GM19455 (cell line): ENCODE results near the gene PRKCA.

Experiments
- ATAC-seq: cut with Tn5 transposase; IDR thresholded peaks from one replicate; pipeline ENCODE4 v1.9.1; 2021; ENCODE audit not compliant: unreplicated experiment

The PRKCA gene

DNA sequence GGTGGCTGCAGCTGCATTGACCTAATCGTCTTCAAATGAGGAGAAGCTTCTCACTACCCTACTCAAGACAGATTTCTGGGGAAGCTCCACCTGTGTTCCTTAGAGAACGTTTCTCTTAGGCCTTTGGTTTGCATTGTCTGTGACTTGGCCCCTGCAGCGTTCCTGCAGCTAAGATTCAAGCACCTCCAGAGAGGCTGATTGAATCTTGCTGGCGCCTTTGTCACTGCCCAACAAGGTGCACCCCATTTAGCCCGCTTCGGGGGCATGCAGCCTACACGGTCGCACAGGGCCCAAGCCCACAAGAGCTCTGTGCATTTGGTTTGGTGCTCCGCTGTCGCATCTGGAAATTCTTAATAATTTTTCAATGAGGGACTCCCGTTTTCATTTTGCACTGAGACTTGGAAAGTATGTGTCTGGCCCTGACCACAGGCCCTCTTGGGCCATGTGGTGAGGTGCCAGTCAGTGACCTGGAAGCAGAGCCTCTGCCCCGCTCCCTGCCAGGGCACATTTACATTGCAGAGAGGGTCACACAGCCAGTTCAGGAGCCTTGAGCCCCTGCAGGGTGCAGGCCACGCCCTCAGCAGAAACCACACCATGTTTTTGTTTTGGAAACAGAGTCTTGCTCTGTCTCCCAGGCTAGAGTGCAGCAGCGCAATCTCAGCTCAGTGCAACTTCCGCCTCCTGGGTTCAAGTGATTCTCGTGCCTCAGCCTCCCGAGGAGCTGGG is 481.4 kb downstream of the PRKCA start:
- ATAC-seq, result no peak

DNA sequence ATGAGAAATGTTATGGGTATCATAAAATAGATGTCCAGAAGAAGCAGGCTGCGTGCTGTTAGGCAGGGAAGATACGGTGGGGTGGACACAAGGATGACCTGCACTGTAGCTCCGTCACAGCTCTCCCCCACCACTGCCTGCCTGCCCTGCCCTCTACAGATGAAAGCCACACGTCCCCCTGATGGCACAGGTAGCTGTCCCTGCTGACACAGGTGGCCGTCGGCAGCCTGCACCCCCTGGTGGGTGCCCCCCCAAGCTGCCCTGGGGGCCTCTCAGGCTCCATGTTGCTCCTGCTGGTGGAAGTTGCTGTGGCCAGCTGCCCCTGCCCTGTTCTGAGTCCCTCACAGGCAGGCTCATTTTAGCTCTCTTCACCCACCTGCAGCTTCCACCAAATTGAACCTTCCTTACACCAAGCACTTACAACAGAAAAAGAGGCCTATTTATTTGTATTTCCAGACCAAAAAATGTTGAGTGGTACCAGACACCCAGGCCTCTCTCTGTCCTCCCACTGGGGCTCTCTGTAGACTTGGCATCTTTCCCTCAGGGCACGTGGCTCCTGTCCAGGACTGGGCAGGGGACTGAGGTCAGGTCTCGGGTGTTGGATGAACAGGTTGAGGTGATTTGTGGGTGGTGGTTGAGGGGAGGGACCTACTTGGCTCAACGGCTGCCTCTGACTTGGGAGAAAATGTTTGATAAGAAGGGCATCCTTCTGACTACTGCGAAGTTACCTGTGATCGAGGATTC is 482.4 kb downstream of the PRKCA start:
- no peak for ATAC-seq

DNA sequence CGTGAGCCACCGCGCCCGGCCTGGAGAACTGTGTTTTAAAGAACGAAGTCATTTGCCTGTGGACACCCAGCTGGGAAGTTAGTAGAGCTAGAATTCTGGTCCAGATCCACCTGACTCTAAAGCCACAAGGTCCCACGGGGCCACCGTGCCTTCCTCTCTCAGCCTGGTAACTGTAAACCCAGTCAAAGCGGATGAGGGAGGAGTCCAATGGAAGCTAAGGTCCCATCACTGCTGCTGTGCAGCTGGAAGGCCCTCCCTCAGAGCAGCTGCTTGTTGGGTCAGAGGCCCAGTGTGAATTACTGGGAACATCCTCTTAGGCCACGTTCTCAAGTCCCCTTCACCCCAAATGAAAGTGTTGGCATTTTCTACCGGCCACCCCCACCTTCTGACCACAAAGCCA is 483.7 kb downstream of the PRKCA start:
- no peak for ATAC-seq

DNA sequence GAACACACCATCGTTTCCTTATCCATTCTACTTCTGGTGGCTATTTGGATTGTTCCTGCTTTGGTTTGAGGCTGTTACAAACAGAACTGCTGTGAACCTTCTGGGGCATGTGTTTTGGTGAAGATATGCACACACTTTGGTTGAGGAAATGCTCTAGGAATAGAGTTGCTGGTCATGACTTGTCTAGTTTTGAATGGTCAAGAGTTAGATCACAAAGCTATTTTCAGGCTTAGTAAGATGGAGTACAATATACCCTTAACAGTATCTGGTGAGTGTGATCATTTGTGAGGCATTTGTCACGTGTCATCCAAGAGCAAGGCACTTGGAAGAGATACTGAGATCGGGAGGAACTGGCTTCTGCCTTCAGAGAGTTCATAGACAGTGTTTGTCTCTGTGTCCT is 485.5 kb downstream of the PRKCA start:
- ATAC-seq, result no peak

DNA sequence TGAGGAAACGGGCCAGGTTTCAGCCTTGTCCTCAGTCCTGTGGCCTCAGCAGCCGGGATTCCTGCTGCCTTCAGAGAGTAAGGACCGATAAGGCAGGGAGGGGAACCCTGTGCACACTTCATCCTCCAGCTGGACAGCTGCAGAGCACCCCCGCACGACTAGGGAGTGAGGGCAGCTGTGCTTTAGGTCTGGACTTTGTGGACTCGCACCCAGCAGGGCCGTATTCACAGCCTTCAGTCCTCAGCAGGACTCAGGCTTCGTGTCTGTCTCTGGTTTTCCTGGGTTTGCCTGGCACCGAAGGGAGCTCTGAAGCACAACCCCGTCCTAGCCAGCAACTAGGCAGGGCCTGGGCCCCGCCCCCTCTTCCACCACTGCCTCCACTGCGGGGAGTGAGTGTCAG is 486.7 kb downstream of the PRKCA start:
- no peak for ATAC-seq

DNA sequence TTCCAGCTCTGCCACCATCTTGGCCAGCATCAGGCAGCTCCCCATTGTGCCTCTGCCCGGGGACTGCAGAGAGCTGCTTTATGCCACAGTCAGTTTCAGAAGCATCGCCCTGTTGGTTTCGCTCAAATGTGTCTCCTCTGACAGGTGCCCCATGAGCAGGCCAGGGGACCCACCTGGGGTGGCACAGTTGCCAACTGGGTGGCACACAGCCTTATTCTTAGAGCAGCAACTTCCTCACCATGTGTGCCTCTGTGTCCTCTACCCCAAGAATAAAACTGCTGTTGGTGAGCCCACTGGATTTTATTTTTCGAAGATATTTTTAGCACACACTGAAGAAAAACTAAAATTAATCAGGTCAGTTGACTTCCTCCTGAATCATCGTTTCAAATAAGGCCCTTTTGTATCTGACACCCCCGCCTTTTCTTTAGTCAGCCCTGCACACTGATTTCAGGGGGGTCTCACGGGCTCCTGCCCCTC is 487.6 kb downstream of the PRKCA start:
- no peak for ATAC-seq

DNA sequence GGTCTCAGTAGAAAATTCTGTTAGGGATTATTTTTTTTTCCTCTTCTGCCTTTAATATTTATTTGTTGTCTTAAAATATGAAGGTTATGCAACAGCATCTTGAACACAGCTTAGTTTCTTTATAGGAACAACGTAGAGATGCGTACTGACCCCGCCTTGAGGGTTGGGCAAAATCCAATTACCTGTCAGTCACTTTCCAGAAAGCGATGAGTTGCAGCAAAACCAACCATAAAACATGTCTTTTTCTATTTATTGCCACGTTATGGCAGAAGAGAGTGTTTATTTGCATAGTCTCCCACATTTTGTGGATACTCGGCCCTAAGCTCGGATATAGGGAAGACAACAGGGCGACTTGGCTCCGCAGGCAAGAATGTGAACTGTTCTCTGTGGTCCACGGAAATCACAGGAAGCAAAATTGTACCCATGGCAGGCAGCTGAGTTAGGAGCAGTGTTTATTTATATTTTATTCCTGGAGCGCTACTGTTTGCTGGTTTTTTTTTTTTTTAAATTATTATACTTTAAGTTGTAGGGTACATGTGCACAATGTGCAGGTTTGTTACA is 488.2 kb downstream of the PRKCA start:
- ATAC-seq, result no peak

DNA sequence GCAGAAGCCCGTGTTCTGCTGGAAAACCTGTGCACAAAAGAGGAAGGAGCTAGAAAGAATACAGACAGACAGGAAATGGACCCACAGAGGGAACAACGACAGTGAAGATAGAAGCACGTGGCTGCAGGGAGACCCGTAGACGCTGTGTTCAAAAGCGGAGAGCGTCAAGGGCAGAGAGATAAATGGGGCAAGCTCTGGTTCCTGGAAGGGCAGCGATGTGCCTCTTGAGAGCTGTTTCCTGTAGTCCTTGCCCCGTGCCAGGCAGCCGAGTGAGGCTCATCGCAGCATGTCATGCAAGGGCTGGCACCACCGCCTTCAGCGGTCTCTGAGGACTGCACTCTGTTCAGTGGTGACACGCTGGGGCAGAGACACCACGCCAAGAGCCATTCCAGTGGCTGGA is 488.9 kb downstream of the PRKCA start:
- no peak for ATAC-seq

DNA sequence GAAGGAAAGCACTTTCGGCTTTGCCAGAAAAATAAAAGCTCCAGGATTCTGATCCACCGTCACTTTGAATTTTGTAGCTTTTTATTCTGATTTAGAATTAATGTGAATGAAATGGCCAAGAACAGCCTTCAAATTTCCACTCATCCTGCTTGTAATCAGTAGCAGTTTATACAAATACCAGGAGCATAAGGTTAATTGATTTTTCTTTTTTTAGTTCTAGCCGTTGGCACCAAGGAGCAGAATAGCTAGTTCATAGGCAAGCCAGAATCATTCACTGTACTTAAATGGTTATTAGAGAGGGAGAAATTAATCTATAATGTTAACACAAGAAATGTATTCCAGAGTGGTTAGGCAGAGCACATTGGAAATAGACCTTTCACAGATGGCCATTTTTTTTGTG is 491.4 kb downstream of the PRKCA start:
- ATAC-seq, result no peak

DNA sequence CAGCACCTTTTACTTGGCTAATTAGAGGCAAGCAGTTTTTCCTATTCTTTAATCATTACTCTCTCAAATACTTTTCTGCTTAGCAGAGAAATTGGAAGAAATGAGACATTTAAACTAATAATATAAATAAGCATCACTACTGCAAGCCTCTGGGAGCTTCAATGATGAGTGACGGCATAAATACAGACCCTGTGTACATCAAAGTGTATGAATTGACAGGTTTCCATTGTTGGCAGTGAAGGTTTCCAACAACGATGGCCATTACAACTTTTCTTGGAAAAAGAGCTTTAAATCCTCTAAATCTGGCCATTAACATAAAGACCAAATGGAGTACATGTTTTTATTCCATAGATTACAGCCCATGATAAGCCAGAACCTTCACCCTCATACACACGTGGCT is 493.1 kb downstream of the PRKCA start:
- no peak for ATAC-seq

DNA sequence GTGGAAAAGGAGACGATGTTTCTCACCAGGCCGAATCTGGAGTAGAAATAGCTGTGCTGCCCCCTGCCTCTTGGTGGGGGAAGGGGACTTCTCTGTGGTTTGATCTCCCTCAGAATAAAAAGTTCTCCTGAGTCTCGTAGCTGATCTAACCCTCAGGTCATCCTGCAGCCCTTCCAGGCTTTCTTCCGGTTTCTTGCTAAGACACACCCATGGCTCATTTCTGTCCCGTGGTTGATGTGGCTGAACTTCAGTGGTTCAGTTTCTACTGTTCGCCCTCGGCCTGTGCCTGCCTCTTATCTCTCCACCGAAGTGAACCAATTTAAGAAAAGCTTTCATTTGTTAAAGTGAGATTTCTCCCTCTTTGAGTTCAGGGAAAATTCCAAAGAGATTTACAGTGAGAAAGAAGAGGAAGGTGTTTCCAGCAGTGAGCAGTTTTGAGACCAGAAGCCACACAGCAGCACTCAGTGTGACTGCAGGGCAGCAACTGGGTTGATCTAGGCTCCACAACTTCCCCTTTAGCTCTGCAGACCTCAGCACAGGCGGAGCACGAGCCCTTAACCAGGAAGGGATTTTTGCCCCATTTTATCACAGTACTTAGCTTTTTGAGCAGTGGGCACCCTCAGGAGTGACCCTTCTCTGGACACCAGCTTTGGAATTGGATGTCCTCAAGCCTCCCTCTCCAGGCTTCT is 497.6 kb downstream of the PRKCA start:
- no peak for ATAC-seq

DNA sequence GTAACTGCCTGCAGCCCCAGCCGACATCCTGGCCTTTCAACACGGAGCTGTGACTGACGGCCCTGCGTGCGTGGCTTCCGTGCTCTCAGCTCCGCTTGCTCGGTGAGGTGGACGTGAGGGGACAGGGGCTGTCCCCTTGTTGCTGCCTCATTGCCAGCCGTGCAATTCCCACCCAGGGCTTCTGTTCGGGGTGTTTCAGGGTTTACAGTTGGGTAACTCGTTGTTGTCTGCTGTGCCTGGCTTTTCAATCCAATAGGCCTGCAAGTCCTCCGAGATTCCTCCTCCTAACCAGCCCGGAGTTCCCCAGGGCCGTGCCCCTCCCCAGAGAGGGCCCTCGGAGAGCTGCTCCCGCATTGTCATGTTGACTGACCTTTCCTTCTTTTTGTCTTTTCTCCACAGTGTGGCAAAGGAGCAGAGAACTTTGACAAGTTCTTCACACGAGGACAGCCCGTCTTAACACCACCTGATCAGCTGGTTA is 501.1 kb downstream of the PRKCA start:
- no peak for ATAC-seq

DNA sequence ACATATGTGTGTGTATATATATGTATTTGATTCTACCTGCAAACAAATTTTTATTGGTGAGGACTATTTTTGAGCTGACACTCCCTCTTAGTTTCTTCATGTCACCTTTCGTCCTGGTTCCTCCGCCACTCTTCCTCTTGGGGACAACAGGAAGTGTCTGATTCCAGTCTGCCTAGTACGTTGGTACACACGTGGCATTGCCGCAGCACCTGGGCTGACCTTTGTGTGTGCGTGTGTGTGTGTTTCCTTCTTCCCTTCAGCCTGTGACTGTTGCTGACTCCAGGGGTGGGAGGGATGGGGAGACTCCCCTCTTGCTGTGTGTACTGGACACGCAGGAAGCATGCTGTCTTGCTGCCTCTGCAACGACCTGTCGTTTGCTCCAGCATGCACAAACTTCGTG is 503.2 kb downstream of the PRKCA start:
- ATAC-seq, result no peak

DNA sequence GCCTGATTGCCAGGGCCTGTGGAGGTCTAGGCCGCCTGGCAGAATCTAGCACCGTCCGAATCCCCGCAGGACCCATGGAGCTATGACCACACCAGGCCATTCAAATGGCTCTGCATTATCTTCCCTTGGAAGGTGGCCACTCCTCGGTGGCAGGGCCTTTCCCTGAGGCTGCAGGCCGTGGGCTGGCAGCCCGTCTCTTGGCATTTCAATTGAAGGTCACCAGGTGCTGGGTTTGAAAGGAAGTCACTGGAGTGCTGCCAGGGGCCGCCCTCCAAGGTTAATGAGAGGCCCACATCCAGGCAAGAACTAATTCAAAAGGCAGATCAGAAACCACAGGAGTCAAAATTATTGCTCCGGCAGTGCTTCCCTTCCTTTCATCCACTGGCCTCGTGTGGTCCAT is 504.8 kb downstream of the PRKCA start:
- no peak for ATAC-seq

DNA sequence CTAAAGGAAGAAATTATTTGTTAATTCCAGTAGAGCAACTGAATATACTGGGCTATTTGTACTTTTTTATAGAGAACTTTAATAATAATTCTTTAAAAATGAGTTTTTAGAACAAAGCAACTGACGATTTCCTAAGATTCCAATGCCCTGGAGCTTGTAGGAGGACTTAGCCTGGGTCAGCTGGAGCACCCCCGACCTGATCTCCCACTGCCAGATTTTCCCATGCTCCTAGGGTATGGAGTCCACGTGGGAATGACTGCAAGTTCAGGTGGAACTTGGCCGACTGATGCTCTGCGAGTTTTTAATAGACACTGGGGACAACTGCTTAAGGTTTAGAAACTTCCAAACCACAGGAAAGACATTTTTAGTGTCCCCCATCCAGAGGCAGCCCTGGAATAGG is 507.0 kb downstream of the PRKCA start:
- ATAC-seq, result no peak

DNA sequence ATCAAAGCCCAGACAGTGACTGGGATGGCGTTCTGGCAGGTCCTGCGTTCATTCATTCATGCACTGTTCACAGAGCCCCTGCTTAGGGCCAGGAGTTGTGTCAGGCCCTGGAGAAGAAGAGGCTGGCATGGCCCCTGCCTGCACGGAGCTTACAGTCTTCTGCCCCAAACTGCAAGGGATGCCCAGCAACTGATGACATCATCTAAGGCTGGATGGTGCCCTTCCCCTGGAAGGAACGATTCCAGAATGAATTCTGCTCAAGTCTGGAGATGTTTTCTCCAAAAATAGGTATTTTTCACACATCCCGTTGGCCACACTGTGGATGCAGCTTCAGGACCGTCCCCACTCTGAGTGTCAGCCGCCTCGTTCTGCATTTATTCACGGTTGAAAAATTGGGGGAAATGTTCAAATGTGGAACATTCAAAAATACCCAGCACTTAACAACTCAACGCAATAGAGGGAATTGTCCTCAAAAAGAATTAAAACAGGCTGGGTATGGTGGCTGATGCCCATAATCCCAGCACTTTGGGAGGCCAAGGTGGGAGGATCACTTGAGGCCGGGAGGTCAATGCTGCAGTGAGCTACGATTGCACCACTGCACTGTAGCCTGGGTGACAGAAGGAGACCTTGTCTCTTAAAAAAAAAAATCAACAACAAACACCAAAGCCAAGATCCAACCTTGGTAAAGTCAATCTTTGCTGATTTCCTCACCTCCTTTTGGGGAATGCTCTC is 508.7 kb downstream of the PRKCA start:
- ATAC-seq, result no peak

DNA sequence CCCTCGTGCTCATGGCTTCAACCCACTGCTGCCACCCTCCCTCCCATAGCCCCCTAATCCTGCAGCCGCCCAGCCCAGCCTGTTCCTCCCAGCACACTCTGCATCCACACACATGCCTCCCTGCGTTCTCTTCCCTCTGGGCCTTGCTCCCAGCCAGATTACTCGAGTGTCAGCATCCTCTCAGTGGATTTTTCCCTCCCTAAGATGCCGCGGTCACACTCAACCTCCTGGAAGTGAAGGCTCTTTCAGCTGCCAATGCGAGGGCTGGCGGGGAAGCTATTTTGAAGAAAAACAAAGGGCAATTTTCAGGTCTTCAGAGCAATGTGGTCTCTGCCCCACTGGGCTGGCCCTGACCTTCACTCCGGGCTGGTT is 509.3 kb downstream of the PRKCA start:
- no peak for ATAC-seq

DNA sequence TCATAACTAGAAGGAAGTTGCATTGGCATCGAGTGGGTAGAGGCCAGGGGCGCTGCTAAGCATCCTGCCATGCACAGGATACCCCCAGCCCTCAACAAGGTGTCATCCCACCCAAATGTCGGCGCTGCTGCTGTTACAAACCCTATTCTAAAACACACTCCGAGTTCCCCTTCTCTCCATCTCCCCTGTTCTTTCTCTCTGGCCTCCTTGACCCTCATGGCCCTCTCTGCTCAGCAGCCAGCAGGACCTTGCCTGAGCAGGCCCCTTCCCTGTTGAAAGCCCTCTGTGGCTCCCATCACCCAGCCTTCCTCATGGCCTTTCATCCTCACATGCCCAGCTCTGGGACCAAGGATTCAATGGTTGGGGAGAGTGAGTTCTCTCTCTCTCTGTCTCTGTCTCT is 510.2 kb downstream of the PRKCA start:
- ATAC-seq, result no peak

DNA sequence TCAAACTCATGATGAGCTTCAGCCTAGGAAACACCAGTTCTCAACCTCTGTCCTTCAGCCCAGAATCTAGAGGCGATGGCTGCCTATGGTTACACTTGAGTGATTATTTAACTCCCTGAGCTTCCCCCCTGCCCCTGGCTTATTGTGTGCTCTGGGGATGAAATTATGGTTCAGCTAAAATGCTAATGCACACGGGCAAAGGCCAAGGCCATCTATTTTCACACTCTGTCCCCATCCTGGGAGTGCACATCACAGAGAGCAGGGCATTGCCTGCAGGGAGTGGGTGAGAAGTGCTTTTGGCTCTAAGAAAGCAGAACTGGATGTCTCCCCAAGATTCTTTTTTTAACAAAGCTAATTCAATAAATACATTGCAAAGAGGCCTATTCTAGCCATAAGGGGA is 510.9 kb downstream of the PRKCA start:
- ATAC-seq, result no peak

DNA sequence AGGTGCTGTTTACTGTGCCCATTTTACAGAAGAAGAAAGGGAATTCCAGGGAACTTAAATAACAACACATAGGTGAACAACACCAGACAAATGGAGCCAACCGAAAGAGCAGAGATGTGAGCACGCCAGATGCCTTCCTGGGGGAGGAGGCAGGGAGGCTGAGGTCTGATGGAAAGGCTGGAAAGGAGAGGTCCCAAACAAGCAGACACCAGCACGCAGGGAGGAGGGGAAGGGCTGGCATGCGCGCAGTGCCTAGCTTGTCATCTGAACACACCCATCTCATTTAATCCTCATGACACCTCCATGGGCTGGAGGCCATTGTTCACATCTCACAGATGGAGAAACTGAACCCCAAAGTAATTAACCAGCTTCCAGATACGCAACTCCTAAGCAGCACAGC is 511.6 kb downstream of the PRKCA start:
- ATAC-seq, result no peak

DNA sequence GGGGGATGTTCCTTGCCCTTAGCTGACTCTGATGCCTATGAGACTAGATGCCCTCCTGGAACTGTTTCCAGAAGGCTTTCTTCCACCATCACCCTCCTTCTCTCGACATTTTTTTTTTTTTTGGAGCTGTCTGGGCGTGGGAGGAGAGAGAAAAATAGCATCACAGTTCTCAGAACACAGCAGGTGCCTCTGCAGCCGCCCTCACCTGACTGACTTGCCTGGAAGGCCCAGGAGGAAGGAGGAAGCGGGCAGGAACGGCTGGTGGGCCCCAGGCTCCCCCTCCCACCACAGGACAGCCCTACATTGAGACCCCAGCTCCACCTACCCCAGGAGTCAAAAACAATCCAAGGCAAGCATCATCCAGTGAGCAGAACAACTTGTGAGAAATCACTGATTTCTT is 512.2 kb downstream of the PRKCA start:
- ATAC-seq, result no peak
